Frontal cortex (tissue), 4 donors: ENCODE results near the gene EPS8. TPM values are rescaled to one million over a fixed set of nuclear protein-coding genes. Genes with fewer than 3 reads are reported as not detected.

ENCODE experiments used
- DNase-seq, 2 donors: peaks; one replicate each; pipeline ENCODE4 v3.0.0; 2012; ENCODE audit warnings: low spot score in 2 of 2
- FAIRE-seq: peaks from 2 replicates; lab custom pipeline; 2012; peaks lifted over from hg19 to GRCh38; lab: Jason Lieb, UNC
- total RNA-seq: library from RNA; depleted of rRNA; stranded (reverse); fragments of >200 nt; gene quantifications from one replicate; pipeline ENCODE4 v1.2.3, GENCODE V29; 2014
- donor health status: control.
- donor health status: control.
- donor health status: control.

The EPS8 gene
- total RNA-seq = 82.3 TPM

DNA sequence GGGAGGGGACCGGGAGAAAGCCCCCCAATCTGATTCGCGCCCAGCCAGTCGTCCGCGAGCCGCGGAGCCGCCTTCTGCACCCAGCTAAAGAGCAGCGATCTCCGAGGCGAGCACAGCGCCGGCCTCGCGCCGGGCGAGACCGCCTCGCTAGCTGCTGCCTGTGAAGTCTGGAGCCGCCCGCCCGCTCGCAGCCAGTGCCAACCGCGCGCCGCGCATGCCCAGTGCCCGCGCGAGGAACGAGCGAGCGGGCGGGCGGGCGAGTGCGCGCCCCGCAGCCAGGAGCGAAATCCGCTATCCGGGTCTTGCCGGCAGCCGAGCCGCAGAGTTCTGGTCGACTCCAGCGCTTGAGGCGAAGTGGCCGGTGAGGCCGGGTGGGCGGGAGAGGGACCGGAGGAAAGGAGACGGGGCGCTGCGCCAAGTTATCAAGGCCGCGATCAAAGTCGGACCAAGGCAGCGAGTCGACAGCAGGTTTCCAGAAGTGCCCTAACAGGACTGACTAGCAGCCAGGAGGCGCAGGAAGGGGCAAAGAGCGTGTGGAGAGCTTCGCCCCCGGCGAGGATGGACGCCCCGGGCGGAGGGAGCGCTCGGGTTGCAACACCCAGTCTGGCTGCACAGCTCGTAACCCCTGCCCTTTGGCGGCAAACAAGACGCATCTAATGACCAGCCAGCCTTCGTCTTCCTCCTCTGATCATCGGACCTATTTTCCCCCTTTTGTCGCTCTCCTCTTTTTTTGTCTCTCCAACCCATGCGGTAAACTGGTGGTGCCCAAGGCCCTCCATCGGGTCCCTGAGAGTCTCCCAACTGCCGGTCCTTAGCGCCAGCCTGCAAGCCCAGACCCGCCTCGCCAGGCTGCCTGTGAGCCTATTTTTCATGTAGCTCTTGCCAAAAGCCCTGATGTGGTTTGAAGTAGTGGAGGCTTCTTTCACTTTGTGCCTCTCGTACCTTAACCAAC, at the start of gene EPS8:
Gene EPS8 (minus strand): TSS at position 169 of the 952 bp plus-strand sequence. CDS start 106,437 bp downstream, outside the sequence.
- FAIRE-seq (no peak), DNase-seq (peak; percentile 91 to 92)

DNA sequence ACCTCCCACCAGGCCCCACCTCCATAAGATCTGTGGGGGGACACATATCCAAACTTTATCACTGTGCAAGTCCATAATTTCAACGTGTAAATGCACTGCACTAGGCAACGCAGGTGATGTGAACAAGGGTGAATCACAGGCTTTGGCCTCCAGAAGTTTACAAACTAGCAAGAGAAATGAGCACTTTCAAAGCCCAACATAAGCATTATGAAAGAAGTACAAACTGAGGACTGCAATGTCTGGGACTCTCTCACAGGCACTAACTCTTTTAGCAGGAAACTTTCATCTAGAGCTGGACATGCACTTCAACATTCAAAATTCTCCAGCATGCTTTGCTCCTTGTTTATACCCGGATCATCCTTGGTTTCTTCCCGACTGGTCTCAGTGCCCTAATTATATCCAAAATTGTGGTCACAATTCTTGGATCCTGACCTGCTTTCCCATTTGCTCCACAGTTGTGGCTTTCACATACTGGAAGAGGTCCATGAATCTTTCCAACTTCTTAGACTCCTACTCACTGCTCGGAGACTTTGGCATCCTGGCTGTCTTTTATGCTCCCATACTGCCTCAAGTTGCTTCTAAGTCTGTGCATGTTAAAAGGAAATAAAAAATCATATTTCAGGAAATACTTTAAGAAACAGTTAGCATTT, 48.1 kb upstream of the EPS8 start:
- DNase-seq (no peak), FAIRE-seq (no peak)

DNA sequence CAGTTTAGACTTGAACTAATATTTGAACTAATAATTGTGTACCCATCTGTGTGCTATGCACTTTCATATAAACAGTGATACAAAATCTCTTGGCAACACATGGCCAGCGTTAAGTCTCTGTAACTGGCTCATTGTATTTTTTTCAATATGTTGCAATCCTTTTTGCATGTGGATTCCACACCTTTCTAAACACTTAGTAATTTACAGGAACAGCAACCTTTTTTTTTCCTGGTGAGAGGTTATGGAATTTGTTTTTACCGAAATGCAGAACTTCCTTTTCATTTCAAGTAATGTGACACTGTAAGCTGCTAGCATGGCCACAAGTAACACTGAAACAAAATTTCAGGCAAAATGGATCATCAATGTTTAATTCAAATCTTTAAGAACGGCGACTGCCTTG, 45.4 kb upstream of the EPS8 start:
- FAIRE-seq (no peak), DNase-seq (no peak)

DNA sequence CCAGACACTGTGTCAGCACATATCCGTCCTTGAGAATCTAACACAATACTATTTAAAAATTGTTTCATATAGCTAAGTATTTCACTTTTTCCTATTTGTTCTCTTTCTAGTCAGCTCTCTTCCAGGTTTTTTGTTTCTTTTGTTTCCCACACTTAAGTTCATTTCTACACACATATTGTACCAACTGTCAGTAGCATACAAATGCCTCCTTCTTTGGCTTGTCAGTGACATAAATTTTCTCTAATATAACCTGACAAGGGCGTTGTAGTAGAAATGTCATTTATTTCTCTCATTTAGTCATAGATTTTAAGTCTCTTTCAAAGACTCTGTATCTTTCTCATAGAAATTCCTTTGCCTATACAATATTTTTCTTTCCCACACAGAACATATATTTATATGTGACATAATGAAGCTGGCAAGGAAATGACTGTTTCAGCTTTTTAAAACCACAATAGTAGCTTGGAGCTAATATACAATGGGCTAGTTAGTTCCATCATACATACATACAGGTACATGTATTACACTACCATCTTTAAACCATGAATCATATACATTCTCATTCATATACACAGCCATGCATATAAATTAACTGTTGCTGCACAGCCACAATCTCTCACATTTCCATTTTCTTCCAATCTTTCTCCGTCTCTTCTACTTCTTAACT, 42.3 kb upstream of the EPS8 start:
- no peak for FAIRE-seq
- no peak for DNase-seq

DNA sequence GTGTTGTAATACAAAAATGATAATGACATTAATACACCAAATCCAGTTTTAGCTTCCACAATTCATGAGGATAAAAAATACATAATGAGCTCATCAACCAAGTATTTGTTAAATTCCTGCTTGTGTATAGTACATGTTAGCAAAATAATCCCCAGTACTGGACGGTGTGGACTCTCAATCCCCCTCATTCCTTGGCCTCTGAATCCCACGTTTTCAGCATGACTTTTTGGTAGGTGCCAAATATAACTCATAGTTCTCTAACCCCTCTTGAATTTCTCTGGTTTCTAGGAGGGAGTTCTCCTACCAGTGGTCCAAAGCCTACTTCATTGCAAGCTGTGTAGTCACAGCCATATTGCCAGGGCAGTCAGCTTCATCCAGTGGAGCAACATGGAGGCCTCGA, 41.4 kb upstream of the EPS8 start:
- no peak for DNase-seq
- FAIRE-seq = no peak

DNA sequence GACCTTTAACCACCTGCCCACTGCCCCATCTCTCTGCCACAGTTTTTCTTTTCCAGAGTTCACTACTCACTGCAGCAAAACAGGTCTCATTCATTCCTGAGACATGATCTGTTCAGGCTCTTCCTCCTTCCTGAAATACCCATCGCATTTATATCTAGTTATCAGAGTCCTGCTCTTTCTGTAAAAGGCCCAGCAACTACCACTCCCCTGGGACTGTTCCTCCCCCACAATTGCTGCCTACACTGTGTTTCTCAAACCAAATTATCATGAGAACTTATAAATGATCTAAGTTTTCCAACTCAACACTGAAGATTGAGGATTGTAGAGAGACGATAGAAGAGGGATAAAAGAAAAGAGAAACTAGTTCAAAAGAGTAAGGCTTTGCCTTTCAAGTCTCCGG, 40.8 kb upstream of the EPS8 start:
- DNase-seq = no peak
- FAIRE-seq = no peak

DNA sequence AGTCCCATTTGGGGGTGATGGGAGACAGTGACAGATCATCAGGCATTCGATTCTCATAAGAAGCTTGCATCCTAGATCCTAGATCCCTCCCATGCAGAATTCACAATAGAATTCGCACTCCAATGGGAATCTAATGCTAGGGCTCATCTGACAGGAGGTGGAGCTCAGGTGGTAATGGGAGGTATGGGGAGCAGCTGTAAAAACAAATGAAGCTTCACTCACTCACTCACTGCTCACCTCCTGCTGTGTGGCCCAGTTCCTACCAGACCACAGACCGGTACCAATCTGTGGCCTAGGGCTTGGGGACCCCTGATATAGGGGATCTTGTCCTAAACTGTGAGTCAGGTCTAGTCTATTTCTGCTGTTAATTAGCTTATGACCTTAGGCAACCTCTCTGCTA, 40.1 kb upstream of the EPS8 start:
- FAIRE-seq (no peak), DNase-seq (no peak)

DNA sequence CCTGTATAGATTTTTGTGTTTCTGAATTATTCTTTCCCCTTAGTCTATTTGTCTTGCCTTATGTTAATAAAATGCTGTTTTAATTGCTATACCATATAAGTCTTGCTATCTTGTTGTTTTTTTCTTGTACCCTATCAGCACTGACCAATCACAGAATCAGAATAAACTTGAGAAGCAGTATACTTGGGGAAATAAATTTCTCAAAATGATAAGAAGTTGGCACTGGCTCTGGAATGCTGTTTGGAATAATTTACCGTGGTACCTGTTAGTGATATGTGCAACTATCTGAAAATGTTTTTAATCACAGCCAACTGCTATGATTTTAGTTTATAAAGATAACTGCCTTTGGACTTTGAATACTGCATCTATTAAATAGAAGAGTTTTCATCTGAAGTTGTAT, 37.9 kb upstream of the EPS8 start:
- FAIRE-seq = no peak

DNA sequence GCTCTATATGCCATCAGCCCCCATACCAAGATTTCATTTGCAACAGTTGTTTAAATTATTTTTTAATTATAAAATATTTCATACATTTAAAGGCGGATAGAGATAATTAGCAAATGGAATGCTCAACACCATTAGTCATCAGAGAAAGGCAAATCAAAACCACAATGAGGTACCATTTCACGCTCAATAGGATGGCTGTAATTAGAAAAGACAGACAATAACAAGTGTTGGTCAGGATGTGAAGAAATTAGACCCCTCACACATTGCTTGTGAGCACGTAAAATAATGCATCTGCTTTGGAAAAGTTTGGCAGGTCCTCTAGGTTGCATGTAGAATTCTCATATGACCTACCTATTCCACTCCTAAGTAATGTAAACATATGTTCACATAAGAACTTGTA, 35.3 kb upstream of the EPS8 start:
- no peak for DNase-seq
- FAIRE-seq = no peak

More for the DNA sequence above, 37.9 kb upstream of the EPS8 start:
- DNase-seq = no peak

DNA sequence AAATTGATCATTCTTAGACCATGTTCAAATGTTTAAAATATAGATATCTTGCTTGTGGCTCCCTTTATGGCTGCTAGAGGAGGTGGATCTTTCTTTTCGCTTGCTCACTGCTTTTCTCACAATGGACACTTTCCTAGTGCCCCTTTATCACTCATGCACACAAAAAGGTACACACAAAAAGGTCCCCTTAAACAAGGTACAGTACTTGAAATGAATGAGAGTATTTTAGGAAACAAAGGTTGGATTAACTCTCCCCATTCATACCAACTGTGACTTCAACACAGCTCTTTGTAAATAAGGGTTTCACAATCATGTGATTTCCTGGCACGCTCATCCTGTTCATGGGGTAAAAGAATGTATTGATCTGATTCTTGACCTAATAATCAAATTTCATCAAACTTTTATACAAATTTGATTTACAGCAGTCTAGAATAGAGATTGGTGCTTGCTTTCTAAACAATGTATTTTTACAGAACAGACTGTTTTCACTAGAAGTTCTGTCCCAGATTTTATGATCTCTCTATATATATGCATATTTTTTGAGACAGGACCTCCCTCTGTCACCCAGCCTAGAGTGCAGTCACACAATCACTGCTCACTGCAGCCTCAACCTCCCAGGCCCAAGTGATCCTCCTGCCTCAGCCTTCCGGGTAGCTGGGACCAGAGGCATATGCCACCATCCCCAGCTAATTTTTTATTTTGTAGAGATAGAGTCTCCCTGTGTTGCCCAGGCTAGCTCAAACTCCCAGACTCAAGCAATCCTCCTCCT, 34.4 kb upstream of the EPS8 start:
- FAIRE-seq = no peak
- DNase-seq = no peak

DNA sequence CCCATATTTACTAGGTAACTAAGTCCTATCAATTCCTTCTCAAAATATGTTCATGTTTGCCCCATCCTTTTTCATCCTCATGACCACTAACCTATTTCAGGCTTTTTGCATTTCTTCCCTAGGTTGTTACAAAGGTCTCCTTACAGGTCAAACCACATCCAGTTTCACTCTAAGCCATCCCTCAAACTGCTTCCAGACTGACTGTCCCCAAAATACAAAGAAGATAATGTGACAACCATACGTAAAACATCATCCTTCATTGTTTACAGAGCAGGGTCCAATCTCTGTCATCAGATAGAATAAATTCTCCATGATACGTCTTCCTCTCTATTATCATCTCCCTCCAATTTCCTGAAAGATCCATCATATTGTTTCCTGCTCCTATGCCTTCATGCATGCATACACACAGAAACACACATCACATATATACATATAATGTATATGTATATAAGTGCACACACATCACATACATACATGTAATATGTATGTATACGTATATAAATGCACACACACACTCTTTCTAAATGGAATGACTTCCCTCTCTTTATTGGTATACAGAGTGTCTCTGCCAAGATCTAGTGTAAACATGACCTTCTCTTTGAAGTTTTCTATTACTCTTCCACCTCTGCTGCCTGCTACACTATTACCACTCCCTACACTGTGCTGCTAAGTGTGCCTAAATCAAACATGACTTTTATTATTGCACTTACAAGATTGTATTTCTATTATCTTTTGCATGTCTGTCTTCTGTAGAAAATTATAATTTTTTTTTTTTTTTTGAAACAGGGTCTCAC, 30.7 kb upstream of the EPS8 start:
- FAIRE-seq = no peak
- DNase-seq = no peak

DNA sequence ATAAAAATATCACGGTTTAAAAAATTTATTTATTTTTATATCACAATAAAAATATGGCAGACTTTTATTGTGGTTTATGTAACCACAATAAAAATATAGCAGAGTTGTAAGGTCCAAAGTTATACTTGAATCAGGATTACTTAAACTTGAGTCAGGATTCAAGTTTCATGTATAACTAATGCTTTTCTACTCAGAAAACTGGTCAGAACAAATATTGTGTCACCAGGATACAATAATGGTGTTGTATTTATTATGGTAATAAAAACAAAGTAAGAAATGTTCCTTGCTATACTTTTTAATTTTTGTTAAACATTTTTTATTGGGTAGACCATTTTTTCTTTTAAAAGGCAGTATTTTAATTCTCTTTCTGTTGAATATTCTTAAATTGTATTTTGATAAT, 29.2 kb upstream of the EPS8 start:
- no peak for DNase-seq
- FAIRE-seq = no peak

DNA sequence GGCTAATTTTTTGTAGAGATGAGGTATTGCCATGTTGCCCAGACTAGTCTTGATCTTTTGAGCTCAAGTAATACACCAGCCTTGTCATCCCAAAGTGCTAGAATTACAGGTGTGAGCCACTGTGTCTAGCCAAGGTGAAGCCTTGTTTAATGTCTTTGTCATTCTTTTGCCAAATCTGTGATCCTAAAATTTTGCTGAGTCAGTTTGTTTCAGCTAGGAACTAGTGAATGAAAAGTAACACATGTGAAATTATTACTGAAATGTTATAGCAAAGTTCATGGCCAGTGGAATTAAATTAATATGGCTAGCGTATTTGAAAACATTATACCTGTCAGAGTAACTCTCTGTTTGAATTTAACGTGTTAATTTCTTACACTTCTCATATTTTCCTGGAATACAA, 26.5 kb upstream of the EPS8 start:
- FAIRE-seq = no peak
- DNase-seq = no peak

DNA sequence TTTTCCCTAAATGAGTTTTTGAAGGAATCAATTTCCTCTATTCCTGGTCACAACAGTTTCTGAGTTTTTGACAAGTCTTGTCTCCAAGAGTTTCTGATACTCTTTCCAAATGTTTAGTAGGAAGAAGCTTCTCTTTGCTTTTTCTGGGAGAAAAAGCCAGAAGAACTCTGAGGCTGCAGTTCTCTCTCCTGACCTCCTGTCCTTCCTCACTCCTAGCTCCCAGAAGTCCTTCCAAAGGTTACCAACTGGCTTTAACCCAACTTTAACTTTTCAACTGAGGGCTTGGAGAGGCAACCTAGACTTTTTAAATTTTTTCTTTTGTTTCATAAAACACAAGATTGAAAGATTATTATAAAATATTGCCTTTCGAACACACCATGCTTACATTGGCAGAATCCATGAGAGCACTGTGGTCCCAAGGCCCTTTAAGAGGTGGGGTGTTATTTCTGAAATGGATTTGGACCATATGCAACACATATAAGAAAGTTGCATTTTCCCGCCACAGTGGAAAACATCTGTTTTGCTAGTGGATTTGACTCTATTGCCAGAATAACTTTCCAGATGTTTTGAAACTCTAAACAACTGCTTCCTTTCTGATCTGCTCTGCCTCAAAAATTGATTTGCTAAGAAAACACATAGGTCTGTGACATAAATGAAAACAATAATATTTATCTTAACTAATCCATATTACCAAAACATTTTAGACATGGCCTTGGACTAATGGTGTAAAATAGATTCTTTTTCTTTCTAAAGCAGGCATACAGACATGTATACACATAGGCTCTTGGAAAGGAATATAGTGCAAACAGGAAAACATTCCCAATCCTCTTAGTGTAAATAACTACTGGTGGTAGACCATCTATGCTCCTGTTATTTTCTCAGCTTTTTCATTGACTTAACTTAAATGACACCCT, 22.3 kb upstream of the EPS8 start:
- FAIRE-seq = no peak
- DNase-seq = no peak

DNA sequence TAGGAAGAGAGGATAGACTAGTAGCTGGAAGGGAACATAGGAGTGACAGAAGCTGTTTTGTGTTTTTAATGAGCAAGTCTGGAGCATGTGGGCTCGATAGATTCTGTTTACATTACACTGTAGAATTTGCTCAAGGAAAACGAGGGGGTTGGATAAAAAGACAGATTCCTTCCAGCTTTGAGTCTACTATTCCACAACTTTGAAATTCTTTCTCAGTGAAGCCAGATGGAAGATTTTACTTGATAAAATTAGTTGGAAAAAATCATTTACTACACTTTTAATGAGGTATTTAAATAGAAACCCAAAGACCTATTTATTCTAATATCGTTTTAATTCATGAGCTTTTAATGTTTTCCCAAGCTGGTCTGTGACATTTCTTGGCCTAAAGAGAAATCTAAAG, 19.5 kb upstream of the EPS8 start:
- DNase-seq = no peak
- FAIRE-seq = no peak

DNA sequence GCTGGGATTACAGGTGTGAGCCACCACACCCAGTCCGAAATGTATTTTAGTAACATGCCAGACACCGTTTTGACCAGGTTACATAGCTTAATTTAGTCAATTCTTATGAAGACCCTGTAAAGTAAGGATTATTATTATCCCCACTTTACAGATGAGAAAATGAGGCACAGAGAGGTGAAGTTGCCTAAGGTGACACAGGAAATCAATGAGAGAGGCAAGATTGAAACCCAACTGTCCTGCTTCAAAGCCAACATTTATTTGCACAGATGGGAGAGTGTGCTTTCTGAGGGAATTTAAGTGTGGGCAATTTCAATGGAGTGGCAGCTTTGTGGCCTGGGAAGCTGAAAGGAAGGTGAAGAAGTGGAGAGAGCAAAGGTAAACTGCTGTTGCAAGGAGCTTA, 19.1 kb upstream of the EPS8 start:
- DNase-seq = no peak
- FAIRE-seq = no peak

DNA sequence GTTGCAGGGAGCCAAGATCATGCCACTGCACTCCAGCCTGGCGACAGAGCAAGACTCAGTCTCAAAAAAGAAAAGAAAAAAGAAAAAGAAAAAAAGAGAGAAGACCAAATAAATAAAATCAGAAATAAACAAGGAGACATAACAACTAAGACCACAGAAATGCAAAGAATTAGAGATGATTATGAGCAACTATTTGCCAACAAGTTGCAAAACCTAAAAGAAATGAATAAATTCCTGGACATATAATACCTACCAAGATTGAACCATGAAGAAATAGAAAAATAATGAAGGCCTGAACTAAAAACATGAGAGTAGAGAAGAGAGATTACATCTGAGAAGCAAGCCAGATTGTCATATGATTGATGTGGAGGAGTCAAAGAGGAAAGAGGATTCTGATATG, 17.6 kb upstream of the EPS8 start:
- FAIRE-seq (no peak), DNase-seq (no peak)
